GM12891 (cell line): ENCODE results near the gene GCK.

ENCODE experiments used
- PAX5 ChIP-seq: IDR thresholded peaks from 2 replicates; pipeline ENCODE4 v1.6.1; 2011; ENCODE audit warnings: low read length, moderate library complexity, mild to moderate bottlenecking; ENCODE audit not compliant: insufficient read depth, severe bottlenecking
- POLR2A ChIP-seq: IDR thresholded peaks from 2 replicates; pipeline ENCODE4 v1.6.1; 2011; ENCODE audit warnings: low read depth, low read length, control low read depth
- POLR2AphosphoS5 ChIP-seq: IDR thresholded peaks from 2 replicates; pipeline ENCODE4 v1.6.1; 2011; ENCODE audit warnings: low read depth, low read length, control low read depth
- POU2F2 ChIP-seq: IDR thresholded peaks from 2 replicates; pipeline ENCODE4 v1.6.1; 2011; ENCODE audit warnings: low read depth, mild to moderate bottlenecking, control low read depth, low read length, moderate library complexity
- SPI1 ChIP-seq: IDR thresholded peaks from 2 replicates; pipeline ENCODE4 v1.6.1; 2011; ENCODE audit warnings: low read depth, low read length, control low read depth
- TAF1 ChIP-seq: IDR thresholded peaks from 2 replicates; pipeline ENCODE4 v1.6.1; 2011; ENCODE audit warnings: low read depth, low read length, control low read depth

- TF ChIP-seq TAF1 (no peak), POLR2A (no peak), POLR2AphosphoS5 (no peak), SPI1 (no peak), POU2F2 (no peak), PAX5 (no peak)
Observed at GRCh38 chr7:44194562-44195145, 5.4 kb upstream of the GCK start.
